Stomach smooth muscle (tissue), 2 donors: ENCODE measurements around the gene JPH3.

Experiments
- H3K27ac ChIP-seq: one replicate; pipeline ENCODE4 v1.7.0; 2013; ENCODE audit warnings: mild to moderate bottlenecking, low read length, inconsistent platforms
- H3K27me3 ChIP-seq, 2 donors: one replicate each; pipeline ENCODE4 v1.7.0; 2013; ENCODE audit warnings: low read length in 2 of 2; ENCODE audit not compliant: insufficient read depth in 2 of 2, control insufficient read depth in 1 of 2
- H3K36me3 ChIP-seq, 2 donors: one replicate each; pipeline ENCODE4 v1.7.0; 2013; ENCODE audit warnings: low read length in 2 of 2; ENCODE audit not compliant: control insufficient read depth in 2 of 2, insufficient read depth in 2 of 2
- H3K4me1 ChIP-seq: one replicate; pipeline ENCODE4 v1.7.0; 2013; ENCODE audit warnings: low read length; ENCODE audit not compliant: control insufficient read depth, insufficient read depth
- H3K4me3 ChIP-seq, 2 donors: one replicate each; pipeline ENCODE4 v1.7.0; 2013; ENCODE audit warnings: low read length in 2 of 2
- H3K9ac ChIP-seq, 2 donors: one replicate each; pipeline ENCODE4 v1.7.0; 2013; ENCODE audit warnings: low read length in 2 of 2, mild to moderate bottlenecking in 1 of 2
- H3K9me3 ChIP-seq, 2 donors: one replicate each; pipeline ENCODE4 v1.7.0; 2013; ENCODE audit warnings: low read length in 2 of 2; ENCODE audit not compliant: control insufficient read depth in 2 of 2
- donor health status: healthy.
- donor health status: Pancreatic carcinoma.

Gene JPH3

DNA sequence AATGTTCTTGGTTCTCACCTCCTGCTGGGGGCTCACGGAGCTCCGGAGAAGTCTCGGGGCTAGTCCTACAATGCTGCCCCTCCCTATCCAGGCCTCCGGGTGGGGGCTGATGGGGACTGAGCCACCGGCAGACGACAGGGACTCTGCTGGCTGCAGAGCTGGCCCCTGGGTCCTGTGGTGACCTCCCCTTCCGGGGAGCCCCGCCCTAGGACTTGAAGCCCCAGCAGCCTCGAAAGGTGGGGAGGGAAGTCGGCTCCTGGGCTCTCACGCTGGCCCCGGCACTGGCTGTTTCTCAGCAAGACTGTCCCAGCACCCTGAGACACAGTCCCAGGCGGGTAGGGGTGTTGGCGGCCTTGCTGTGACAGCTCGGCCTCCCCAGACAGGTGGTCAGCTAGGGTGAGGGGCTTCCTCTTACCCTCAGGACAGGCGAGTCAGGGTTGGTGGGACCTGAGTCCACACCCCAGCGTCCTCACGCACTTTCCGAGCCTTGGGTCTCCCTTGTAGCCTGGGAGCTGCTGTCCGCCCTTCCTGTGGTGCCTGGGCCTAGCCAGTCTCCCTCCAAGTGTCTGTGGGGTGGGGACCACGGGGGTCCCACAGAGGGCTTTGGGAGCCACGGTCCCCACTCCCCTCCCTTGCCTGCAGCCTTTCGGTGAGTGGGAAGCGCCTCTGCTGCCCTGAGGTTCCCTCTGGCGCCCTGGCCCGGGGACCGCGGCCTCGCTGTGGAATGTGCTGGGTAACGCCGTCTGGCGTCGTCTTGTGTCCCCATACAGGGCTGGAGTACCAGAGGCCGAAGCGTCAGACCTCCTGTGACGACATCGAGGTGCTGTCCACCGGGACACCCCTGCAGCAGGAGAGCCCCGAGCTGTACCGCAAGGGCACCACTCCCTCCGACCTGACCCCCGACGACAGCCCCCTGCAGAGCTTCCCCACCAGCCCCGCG, 86.8 kb downstream of the JPH3 start:
- H3K4me3 ChIP-seq = no peak overlapping the region
- no peaks in the 10 kb centered on the region for H3K9me3 ChIP-seq
- H3K36me3 ChIP-seq = no peaks in the 10 kb centered on the region
- H3K27me3 ChIP-seq = peaks cover 12 to 19% of the 10 kb centered on the region in 2 donors
- no peak overlapping the region for H3K27ac ChIP-seq
- H3K4me1 ChIP-seq = peaks cover 11% of the 10 kb centered on the region
- no peak overlapping the region for H3K9ac ChIP-seq

DNA sequence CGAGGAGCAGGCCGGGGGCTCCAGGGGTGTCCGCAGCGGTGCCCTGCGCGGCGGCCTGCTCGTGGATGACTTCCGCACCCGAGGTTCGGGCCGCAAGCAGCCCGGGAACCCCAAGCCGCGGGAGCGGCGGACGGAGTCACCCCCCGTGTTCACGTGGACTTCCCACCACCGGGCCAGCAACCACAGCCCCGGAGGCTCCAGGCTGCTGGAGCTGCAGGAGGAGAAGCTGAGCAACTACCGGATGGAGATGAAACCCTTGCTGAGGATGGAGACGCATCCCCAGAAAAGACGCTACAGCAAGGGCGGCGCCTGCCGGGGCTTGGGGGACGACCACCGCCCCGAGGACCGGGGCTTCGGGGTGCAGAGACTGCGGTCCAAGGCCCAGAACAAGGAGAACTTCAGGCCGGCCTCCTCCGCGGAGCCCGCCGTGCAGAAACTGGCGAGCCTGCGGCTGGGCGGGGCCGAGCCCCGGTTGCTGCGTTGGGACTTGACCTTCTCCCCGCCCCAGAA, 87.7 kb downstream of the JPH3 start:
- H3K9ac ChIP-seq = no peak overlapping the region
- no peak overlapping the region for H3K27ac ChIP-seq
- H3K4me1 ChIP-seq = peaks cover 11% of the 10 kb centered on the region
- peaks cover 7 to 19% of the 10 kb centered on the region in 2 donors for H3K27me3 ChIP-seq
- H3K9me3 ChIP-seq = no peaks in the 10 kb centered on the region
- H3K4me3 ChIP-seq = no peak overlapping the region
- H3K36me3 ChIP-seq = no peaks in the 10 kb centered on the region

DNA sequence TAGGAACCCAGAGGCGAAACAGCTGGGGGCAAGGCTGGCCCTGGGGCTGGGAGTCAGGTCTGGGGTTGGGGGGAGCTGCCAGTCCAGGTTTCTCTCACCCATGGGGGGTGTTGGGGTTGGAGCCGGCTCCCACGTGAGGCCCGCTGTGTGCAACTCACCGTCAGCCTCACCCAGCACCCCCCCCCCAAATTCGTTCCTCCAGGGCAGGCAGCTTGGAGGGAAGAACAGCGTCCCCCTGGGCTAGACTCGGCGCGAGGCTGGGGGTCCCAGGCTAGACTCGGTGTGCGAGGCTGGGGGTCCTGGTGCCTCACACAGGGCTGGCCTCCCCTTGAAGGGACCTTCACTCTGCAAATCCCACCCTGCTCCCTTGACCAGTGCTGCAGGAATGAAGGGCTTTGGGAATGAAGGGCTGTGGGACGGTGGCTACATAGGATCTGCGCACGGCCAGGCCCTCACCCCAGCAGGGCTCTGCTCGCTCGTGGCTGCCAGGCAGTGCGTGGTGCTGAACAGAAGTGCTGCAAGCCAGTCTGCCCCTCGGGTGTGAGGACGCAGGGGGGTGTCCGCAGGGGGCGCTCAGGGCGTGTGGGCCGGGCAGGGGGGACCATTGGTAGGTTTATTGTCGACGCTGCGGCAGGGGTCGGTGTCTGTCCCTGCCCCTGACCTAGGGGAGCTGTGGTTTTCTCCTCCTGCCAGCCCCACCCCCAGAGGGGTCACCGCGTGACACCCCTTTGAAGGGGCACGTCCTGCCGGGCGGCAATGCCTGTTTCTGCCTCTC, 88.8 kb downstream of the JPH3 start:
- Histone ChIP-seq H3K4me3 (no peak overlapping the region), H3K36me3 (peaks cover 0 to 2% of the 10 kb centered on the region in 2 donors), H3K4me1 (peaks cover 11% of the 10 kb centered on the region), H3K27me3 (peaks cover 7 to 19% of the 10 kb centered on the region in 2 donors), H3K9ac (no peak overlapping the region), H3K9me3 (no peaks in the 10 kb centered on the region), H3K27ac (no peak overlapping the region)

DNA sequence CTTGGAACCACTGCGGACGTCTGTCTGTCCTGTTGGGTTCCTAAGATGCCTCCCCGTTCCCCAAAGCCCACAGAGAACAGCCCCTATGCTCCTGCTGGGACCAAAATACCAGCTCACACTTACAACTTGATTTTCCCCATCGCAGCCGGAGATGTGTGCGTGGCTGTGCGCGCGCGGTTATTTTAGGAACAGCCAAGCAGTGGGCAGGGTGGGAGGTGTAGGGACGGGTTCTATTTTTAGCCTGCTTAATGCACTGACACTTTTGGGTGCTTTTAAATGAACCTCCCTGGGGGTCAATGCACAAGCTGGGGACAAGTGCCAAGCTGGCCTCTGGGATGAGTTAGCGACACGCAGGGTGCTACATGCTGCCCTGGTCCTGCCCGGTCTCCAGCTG, 89.4 kb downstream of the JPH3 start:
- no peak overlapping the region for H3K9ac ChIP-seq
- H3K4me3 ChIP-seq = no peak overlapping the region
- H3K27me3 ChIP-seq = peaks cover 7 to 19% of the 10 kb centered on the region in 2 donors
- peaks cover 0 to 2% of the 10 kb centered on the region in 2 donors for H3K36me3 ChIP-seq
- peaks cover 11% of the 10 kb centered on the region for H3K4me1 ChIP-seq
- no peak overlapping the region for H3K27ac ChIP-seq
- H3K9me3 ChIP-seq = no peaks in the 10 kb centered on the region

DNA sequence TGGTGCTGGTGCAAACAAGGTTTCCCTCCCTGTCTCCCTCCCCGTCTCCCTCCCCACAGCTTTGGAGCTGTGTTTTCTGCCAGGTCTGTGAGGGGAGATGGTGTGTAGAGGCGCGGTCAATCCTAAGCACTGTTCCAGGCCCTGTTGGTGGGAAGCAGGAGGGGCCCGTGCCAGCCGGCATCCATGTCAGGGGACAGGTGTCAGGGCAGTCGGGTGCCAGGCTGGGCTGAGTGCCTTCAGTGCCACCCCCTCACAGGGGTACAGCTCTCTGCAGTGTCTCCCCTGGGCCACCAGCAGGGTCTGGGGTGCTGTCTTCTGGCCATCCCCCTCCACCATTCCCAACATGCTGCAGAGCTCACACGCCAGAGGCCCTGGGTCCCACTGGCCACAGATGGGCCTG, 89.9 kb downstream of the JPH3 start:
- Histone ChIP-seq H3K27me3 (peaks cover 7 to 19% of the 10 kb centered on the region in 2 donors), H3K4me1 (peaks cover 11% of the 10 kb centered on the region), H3K4me3 (no peak overlapping the region), H3K9me3 (no peaks in the 10 kb centered on the region), H3K36me3 (peaks cover 0 to 2% of the 10 kb centered on the region in 2 donors), H3K27ac (no peak overlapping the region), H3K9ac (no peak overlapping the region)

DNA sequence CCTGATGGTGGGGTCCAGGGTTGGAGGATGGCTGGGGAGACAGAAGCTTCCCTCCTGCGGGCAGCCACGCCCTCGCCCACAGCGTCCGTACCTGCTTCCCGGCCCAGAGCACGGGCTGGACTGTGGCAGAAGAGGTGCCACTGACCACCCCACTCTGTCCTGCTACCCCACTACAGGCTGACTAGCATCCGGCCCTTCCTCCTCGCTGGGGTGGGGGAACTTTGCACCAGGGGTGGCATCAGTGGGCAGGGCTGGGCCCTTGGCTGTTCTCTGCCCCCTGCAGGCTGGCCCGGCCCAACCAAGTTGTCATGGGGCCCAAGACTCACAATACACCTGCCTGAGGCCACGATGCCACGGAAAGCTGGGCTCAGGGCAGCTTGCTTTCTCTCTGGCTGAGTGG, 90.4 kb downstream of the JPH3 start:
- Histone ChIP-seq H3K36me3 (peaks cover 0 to 2% of the 10 kb centered on the region in 2 donors), H3K4me1 (peaks cover 11% of the 10 kb centered on the region)

DNA sequence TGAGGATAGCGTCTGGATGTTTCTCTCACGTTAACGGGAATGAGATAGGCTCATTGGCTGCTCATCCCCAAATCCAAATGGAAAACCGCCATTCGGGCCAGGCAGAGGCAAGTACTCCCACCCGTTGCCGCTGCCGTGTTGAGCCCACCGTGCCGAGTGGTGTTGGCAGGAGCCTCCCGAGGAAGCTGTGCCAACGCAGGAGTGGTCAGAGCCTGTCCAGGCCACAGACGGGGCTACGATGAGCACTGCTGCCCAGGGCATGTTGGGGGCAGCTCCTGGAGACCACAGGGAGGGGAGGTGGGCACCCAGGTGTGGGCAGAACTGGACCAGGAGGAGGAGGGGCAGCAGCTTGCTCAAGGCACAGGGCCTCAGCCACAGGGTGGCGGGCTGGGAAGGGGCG, 91.5 kb downstream of the JPH3 start:
- H3K36me3 ChIP-seq = peaks cover 0 to 2% of the 10 kb centered on the region in 2 donors
- no peak overlapping the region for H3K4me3 ChIP-seq
- peaks cover 2 to 15% of the 10 kb centered on the region in 2 donors for H3K27me3 ChIP-seq
- H3K27ac ChIP-seq = no peak overlapping the region
- H3K9me3 ChIP-seq = no peaks in the 10 kb centered on the region
- no peak overlapping the region for H3K9ac ChIP-seq
- H3K4me1 ChIP-seq = peaks cover 11% of the 10 kb centered on the region

More for the DNA sequence above, 90.4 kb downstream of the JPH3 start:
- no peak overlapping the region for H3K9ac ChIP-seq
- no peak overlapping the region for H3K4me3 ChIP-seq
- no peak overlapping the region for H3K27ac ChIP-seq
- no peaks in the 10 kb centered on the region for H3K9me3 ChIP-seq
- peaks cover 7 to 19% of the 10 kb centered on the region in 2 donors for H3K27me3 ChIP-seq

DNA sequence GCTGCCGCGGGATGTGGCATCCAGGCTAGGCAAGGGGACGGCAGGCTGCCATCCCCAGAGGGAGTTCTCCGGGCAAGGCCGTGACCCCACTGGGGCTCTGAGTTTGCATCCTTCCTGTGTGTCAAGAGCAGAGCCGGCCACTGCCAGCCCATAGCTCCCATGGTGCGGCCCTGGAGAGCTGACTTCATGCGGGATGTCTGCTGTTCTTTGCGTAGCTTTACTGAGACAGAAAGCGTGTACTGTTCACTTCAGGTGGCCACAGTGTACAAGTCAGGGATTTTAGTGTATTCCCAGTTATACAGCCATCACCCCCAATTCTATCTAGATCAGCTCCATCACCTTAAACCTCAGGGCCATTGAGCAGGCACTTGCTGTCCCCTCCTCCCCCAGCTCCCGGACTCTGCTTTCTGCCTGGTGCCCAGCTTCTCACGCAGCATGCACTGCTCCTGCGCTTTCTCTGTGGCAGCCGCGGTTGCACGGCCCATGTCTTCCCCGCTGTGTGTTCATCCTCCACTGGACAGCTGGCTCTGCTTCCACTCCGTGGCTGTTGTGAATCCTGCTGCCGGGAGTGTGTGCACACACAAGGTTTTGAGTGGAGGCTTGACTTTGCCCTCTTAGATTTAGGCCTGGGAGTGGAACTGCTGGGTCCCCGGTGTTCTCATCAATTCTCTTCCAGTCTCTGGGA, 92.3 kb downstream of the JPH3 start:
- H3K9ac ChIP-seq = no peak overlapping the region
- no peak overlapping the region for H3K4me3 ChIP-seq
- peaks cover 0 to 2% of the 10 kb centered on the region in 2 donors for H3K36me3 ChIP-seq
- peaks cover 2 to 13% of the 10 kb centered on the region in 2 donors for H3K27me3 ChIP-seq
- H3K9me3 ChIP-seq = no peaks in the 10 kb centered on the region
- no peak overlapping the region for H3K27ac ChIP-seq
- peaks cover 11% of the 10 kb centered on the region for H3K4me1 ChIP-seq

DNA sequence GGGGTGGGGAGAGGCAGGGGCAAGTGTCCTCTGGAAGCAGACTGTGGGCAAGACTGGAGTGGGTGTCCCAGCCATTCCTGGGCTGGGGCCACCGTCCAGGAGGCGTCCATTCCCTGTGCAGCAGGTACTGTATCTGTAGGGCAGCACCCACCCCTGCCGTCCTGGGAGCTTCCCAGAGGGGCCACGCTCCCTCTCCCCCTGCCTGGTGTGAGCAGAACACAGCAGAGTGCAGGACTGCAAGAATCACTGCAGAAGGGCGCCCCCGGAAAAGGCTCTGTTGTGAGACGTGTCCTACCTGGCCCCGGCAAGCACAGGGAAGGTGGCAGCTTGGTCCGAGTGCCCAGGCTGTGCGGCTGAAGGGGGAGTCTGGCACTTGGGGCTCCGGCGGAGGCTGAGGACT, 93.2 kb downstream of the JPH3 start:
- H3K27me3 ChIP-seq = peaks cover 0 to 10% of the 10 kb centered on the region in 2 donors
- H3K9ac ChIP-seq = no peak overlapping the region
- no peak overlapping the region for H3K4me3 ChIP-seq
- no peak overlapping the region for H3K27ac ChIP-seq
- peaks cover 11% of the 10 kb centered on the region for H3K4me1 ChIP-seq
- H3K36me3 ChIP-seq = peaks cover 0 to 2% of the 10 kb centered on the region in 2 donors
- no peaks in the 10 kb centered on the region for H3K9me3 ChIP-seq

DNA sequence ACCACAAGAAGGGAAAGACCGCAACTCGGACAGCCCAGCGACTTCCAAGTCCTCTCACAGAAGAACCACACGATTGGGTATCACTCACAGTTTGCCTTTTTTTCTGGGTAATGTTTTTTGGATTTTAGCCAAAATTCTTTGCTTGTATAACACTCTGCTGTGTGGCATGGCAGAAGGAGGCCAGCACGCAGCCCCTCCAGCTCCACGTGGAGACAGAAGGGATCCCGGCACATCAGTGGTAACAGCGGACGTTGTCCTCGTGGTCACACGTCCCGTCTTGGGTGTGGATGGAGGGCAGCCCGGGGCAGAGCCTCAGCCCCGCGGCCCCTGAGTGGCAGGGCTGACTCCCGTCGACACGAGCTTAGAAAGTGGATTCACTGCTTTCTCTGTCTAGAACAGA, 94.4 kb downstream of the JPH3 start:
- H3K4me1 ChIP-seq = peaks cover 4% of the 10 kb centered on the region
- no peaks in the 10 kb centered on the region for H3K27me3 ChIP-seq
- no peak overlapping the region for H3K4me3 ChIP-seq
- H3K36me3 ChIP-seq = peaks cover 0 to 2% of the 10 kb centered on the region in 2 donors
- H3K27ac ChIP-seq = no peak overlapping the region
- no peaks in the 10 kb centered on the region for H3K9me3 ChIP-seq
- H3K9ac ChIP-seq = no peak overlapping the region
